Common myeloid progenitor, CD34-positive (primary cell): Measurements from ENCODE around the gene STON2. TPM values are rescaled to one million over a fixed set of nuclear protein-coding genes. Genes with fewer than 3 reads are reported as not detected.
A peak's percentile ranks its signal among the peaks of the same experiment; 100 is the strongest.

Experiments
- CTCF ChIA-PET: fragments of 350-600 bp; sonication (Branson Sonifier 250); formaldehyde crosslinking; loops from one replicate; lab custom pipeline; 2021; ENCODE audit warnings: antibody characterized with exemption; lab: Charles Lee
- POLR2A ChIA-PET: fragments of 350-600 bp; sonication (Branson Sonifier 250); formaldehyde crosslinking; loops from one replicate; lab custom pipeline; 2021; ENCODE audit warnings: antibody characterized with exemption; lab: Charles Lee
- DNase-seq, 3 donors: peaks; one replicate each; pipeline versions ENCODE4 v3.0.0 to v3.0.0-alpha.2; 2013
- H3K27ac ChIP-seq, 2 experiments: 1 replicate in 1 of 2; 2 replicates in 1 of 2; pipeline ENCODE4 v1.7.0; 2013; ENCODE audit warnings: inconsistent platforms in 2 of 2, low read length in 2 of 2, mild to moderate bottlenecking in 2 of 2, low read depth in 1 of 2, moderate library complexity in 1 of 2; ENCODE audit not compliant: severe bottlenecking in 2 of 2, insufficient read depth in 1 of 2, poor library complexity in 1 of 2
- H3K27me3 ChIP-seq, 5 experiments: replicated peaks in 2 of 5; 1 replicate in 3 of 5; 2 replicates in 2 of 5; pipeline versions ENCODE4 v1.6.1 to v1.7.0; 2013; ENCODE audit warnings: low read length in 4 of 5, mild to moderate bottlenecking in 2 of 5, moderate library complexity in 2 of 5, inconsistent platforms in 1 of 5; ENCODE audit not compliant: insufficient read depth in 5 of 5, control insufficient read depth in 4 of 5
- H3K36me3 ChIP-seq, 4 experiments: 1 replicate in 2 of 4; 2 replicates in 2 of 4; pipeline versions ENCODE4 v1.6.1 to v1.7.0; 2013; ENCODE audit warnings: low read length in 3 of 4, control low read depth in 1 of 4, mild to moderate bottlenecking in 1 of 4; ENCODE audit not compliant: control insufficient read depth in 4 of 4, insufficient read depth in 4 of 4
- H3K4me1 ChIP-seq, 4 experiments: 1 replicate in 3 of 4; 2 replicates in 1 of 4; pipeline versions ENCODE4 v1.6.1 to v1.7.1; 2013; ENCODE audit warnings: low read length in 3 of 4, mild to moderate bottlenecking in 3 of 4, control low read depth in 1 of 4, inconsistent platforms in 1 of 4, moderate library complexity in 1 of 4; ENCODE audit not compliant: control insufficient read depth in 4 of 4, insufficient read depth in 4 of 4; ENCODE audit errors: control extremely low read depth in 1 of 4
- H3K4me3 ChIP-seq, 7 experiments: 1 replicate in 4 of 7; 2 replicates in 3 of 7; pipeline versions ENCODE4 v1.5.1 to v1.7.0; 2013; ENCODE audit warnings: mild to moderate bottlenecking in 7 of 7, low read length in 6 of 7, moderate library complexity in 6 of 7, inconsistent platforms in 2 of 7, low read depth in 2 of 7, control low read depth in 1 of 7; ENCODE audit not compliant: insufficient read depth in 4 of 7, control insufficient read depth in 1 of 7; ENCODE audit errors: extremely low read depth in 1 of 7
- H3K9me3 ChIP-seq, 5 experiments: 1 replicate in 4 of 5; 2 replicates in 1 of 5; pipeline versions ENCODE4 v1.6.1 to v1.7.1; 2013; ENCODE audit warnings: low read length in 4 of 5, mild to moderate bottlenecking in 2 of 5, inconsistent platforms in 1 of 5, low read depth in 1 of 5, moderate library complexity in 1 of 5; ENCODE audit not compliant: control insufficient read depth in 4 of 5, insufficient read depth in 2 of 5; ENCODE audit errors: control extremely low read depth in 1 of 5
- WGBS: methylation state at CpG from one replicate; pipeline ENCODE4 v1.1.5; 2013; ENCODE audit not compliant: insufficient coverage; 5-methylcytosine and 5-hydroxymethylcytosine counted together
- polyA plus RNA-seq: library from polyadenylated mRNA; unstranded; fragments of 120-200 nt; gene quantifications from one replicate; pipeline ENCODE4 v1.2.1, GENCODE V29; 2013

STON2 gene
- polyA plus RNA-seq, result 29.9 TPM

- ChIA-PET CTCF (interaction anchor here (0.7 to 3.7 kb wide), 7 partner anchors 9 to 41 kb away, joined by 3 to 14 read pairs (median 3); no protein-coding TSS in a partner anchor), POLR2A (no interaction called here)
- Histone ChIP-seq H3K9me3 (peaks cover 0 to 3% (median 0%) of the 10 kb centered on the region in 5 experiments), H3K4me1 (peaks cover 6 to 45% (median 35%) of the 10 kb centered on the region in 4 experiments), H3K27me3 (no peaks in the 10 kb centered on the region), H3K27ac (no peak within 1 kb of the TSS), H3K36me3 (peaks cover 4 to 24% (median 18%) of the 10 kb centered on the region in 4 experiments), H3K4me3 (peak within 1 kb of the TSS in 4 of 7 experiments; percentile 10 to 40 (median 24))
- peak; percentile 71 to 95 (median 93) for DNase-seq
- whole genome bisulfite sequencing, result no CpG with 5 or more reads among the region's 5 CpGs
Observed at GRCh38 chr14:81400202-81400678, at the start of gene STON2. TSS of gene STON2 (minus strand) at chr14:81400324. CDS start at chr14:81398382, 1,942 bp downstream.

GRCh38 chr14:81449576-81449975, 49.5 kb upstream of the STON2 start:
- DNase-seq, result no peak
- CTCF ChIA-PET, result interaction anchor here (0.8 to 12.7 kb wide), 5 partner anchors 10 to 177 kb away, joined by 3 to 285 read pairs (median 6); no protein-coding TSS in a partner anchor

GRCh38 chr14:81449114-81449513, 49.0 kb upstream of the STON2 start:
- no peaks in the 10 kb centered on the region for H3K9me3 ChIP-seq
- no peaks in the 10 kb centered on the region for H3K27me3 ChIP-seq
- no peak for DNase-seq
- H3K4me3 ChIP-seq, result no peak overlapping the region
- ChIA-PET POLR2A (no interaction called here), CTCF (interaction anchor here (0.8 to 12.7 kb wide), 4 partner anchors 9 to 177 kb away, joined by 4 to 285 read pairs (median 6); no protein-coding TSS in a partner anchor)
- WGBS, result 100% methylated on average over 4 of the region's 4 CpGs
- H3K36me3 ChIP-seq, result no peaks in the 10 kb centered on the region
- H3K27ac ChIP-seq, result no peak overlapping the region
- H3K4me1 ChIP-seq, result peaks cover 0 to 6% (median 1%) of the 10 kb centered on the region in 4 experiments

More at GRCh38 chr14:81449576-81449975, 49.5 kb upstream of the STON2 start:
- Histone ChIP-seq H3K36me3 (no peaks in the 10 kb centered on the region), H3K4me3 (no peak overlapping the region), H3K27me3 (no peaks in the 10 kb centered on the region), H3K4me1 (peaks cover 0 to 6% (median 1%) of the 10 kb centered on the region in 4 experiments), H3K9me3 (no peaks in the 10 kb centered on the region), H3K27ac (no peak overlapping the region)
- 94% methylated on average over 6 of the region's 6 CpGs for WGBS
- POLR2A ChIA-PET, result no interaction called here

GRCh38 chr14:81447021-81447764, 47.1 kb upstream of the STON2 start:
- Histone ChIP-seq H3K9me3 (no peaks in the 10 kb centered on the region), H3K27me3 (no peaks in the 10 kb centered on the region), H3K27ac (no peak overlapping the region), H3K4me1 (no peaks in the 10 kb centered on the region), H3K36me3 (no peaks in the 10 kb centered on the region), H3K4me3 (no peak overlapping the region)
- ChIA-PET CTCF (interaction anchor here (0.6 to 1.5 kb wide), 5 partner anchors 11 to 475 kb away, joined by 3 to 5 read pairs (median 3); no protein-coding TSS in a partner anchor), POLR2A (no interaction called here)
- 100% methylated on average over 2 of the region's 3 CpGs for WGBS
- DNase-seq, result no peak

GRCh38 chr14:81446279-81447007, 46.3 kb upstream of the STON2 start:
- H3K36me3 ChIP-seq, result no peaks in the 10 kb centered on the region
- H3K4me3 ChIP-seq, result no peak overlapping the region
- no peak for DNase-seq
- WGBS, result 100% methylated on average over 5 of the region's 9 CpGs
- no peaks in the 10 kb centered on the region for H3K4me1 ChIP-seq
- ChIA-PET CTCF (interaction anchor here (0.6 to 6.4 kb wide), 7 partner anchors 8 to 475 kb away, joined by 3 to 36 read pairs (median 3); no protein-coding TSS in a partner anchor), POLR2A (no interaction called here)
- no peak overlapping the region for H3K27ac ChIP-seq
- H3K27me3 ChIP-seq, result no peaks in the 10 kb centered on the region
- no peaks in the 10 kb centered on the region for H3K9me3 ChIP-seq

- H3K27me3 ChIP-seq, result no peaks in the 10 kb centered on the region
- WGBS, result 100% methylated on average over 2 of the region's 5 CpGs
- no peaks in the 10 kb centered on the region for H3K36me3 ChIP-seq
- no peak for DNase-seq
- CTCF ChIA-PET, result interaction anchor here (3.1 to 6.4 kb wide), 2 partner anchors 13 to 172 kb away, joined by 11 to 36 read pairs; no protein-coding TSS in a partner anchor
- H3K4me3 ChIP-seq, result no peak overlapping the region
- peaks cover 2 to 7% (median 4%) of the 10 kb centered on the region in 4 experiments for H3K4me1 ChIP-seq
- POLR2A ChIA-PET, result no interaction called here
- H3K9me3 ChIP-seq, result no peaks in the 10 kb centered on the region
- no peak overlapping the region for H3K27ac ChIP-seq
Observed at GRCh38 chr14:81441626-81442134, 41.6 kb upstream of the STON2 start.
